ENCODE data around the gene TGM2.
A peak's percentile ranks its signal among the peaks of the same experiment; 100 is the strongest.

The TGM2 gene

DNA sequence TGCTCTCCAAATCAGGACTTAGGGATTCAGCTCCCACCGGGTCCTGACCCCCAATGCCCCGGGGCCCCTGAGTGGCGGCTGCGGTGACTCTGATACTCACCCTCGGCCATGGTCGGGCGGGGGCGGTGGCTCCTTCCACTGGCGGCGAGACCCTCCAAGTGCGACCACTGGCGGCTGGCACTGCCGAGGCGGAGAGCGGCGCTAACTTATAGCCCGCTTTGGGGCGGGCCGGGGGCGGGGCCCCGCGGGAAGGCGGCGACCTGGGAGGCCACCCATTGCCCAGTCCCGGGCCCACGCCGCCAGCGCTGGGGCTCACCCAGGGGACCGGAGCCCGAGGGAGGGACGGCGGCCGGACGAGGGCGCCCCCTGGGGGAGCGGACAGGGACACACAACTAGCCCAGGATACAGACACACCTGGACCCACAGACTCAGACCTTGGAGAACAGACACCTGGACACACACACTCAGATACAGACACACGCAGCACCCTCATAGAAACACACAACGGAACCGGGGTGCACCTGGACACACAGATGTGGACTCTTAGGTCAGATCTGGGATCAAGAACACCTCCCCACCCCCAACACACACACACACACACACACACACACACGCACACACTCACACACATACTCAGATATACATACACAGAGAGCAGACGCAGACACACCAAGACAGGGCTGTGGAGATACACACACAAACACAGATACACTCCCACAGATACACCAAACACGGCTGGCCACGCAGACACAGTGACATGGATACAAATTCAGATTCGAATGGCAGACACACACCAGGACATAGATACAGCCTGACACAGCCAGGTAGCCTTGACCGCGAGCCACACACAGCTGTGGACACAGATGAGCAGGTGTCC lies at the start of gene TGM2:
Gene TGM2, minus strand, starts transcription at position 182 of the 877 bp plus-strand sequence. Its CDS starts 72 bp downstream, at position 110.
- DNase-seq (ENCODE audit: extremely low read depth in 1 of 2, low read depth in 1 of 2): peak; percentile 18 to 20

DNA sequence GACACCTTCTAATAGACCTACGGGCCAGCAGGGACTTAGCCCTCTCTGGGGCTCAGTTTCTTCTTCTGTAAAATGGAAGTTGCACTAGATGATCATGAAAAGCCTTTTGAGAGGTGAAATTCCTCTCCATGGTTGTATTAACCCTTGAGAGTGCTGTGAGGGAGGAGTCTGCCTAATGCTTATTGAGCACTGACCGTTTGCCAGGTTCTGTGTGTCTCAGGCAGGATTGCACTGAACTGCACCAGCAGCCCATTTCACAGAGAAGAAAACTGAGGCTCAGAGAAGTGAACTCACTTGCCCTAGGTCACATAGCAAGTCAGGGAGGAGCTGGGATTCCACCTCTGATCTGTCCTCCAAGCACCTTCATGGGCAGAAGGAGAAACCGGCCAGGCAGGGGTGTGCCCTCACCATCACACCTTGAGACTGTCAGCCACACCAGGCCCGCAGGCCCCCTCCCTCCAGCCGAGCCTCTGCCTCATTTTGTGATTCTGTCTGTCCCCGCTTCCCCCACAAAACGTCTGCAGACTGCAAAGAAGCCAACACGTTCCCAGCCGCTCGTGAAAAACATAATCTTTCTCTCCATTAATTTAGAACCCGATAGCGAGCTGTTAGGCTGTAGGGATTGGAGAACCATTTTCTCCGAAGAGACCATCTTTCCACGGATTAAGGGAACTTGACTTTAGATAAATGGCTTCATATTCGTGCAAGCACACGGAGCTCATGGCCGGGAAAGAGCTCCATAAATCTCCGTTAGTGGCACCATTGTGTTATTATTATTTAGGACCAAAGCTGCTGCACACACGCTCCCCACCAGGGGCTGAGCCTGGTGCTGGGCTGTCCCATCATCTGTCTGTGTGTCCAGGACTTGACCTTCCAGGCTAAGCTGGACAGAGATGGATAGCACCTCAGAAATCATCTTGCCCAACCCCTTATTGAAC lies 49.5 kb upstream of the TGM2 start:
- DNase-seq (ENCODE audit: extremely low read depth in 1 of 2, low read depth in 1 of 2): no peak

DNA sequence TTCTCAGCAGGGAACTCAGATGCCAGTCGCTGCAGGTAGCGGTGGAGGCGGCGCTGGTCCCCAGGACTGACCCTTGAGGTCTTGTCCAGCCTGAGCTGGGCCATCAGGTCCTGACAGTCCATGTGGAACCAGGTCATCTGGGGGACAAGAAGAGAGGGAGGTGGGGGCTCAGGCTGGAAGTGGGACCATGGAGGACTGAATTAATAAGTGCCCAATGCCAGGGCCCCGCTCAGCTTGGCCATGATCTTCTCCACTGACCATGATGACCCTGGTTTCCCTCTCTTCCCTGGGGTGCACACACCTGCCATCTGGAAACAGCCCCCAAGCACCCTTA lies 48.5 kb upstream of the TGM2 start:
- DNase-seq (ENCODE audit: extremely low read depth in 1 of 2, low read depth in 1 of 2): no peak

DNA sequence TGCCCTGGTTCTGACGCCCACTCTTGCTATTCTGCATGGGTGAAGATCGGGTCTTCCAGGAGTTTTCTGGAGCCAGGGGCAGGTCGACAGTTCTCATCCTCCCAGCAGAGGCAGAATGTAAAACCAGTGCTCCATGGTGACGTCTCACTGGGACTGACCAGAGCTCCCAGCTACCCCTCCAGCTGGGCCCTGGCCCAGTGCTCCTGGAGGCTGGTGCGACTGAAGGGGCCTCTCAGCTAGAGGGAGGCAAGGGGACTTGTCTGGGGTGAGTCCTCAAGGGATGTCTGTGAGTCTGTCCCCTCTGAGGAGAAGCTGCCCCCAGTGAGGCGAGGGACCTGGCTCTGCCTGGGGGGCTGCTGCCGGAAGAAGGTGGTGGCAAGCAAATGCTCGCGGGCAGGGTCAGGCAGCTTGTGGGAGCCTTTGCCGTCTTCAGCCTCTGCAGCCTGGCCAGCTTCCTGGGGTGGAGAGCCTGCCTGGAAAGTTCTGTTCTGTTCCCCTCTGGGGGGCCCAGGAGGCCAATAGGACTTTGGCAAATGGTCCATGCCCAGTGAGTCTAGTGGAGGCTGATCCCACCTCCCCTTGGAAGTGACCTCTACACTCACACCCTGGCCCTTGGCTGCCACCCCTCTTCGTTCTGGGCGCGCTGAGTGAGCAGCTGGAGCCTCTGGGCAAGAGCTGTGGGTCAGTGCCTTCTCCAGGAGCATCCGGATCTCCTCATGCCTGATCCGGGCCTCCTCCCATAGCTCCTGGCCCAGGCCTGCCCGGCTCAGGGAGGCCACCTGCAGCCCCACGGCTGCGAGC lies 47.9 kb upstream of the TGM2 start:
- no peak for DNase-seq (ENCODE audit: extremely low read depth in 1 of 2, low read depth in 1 of 2)

DNA sequence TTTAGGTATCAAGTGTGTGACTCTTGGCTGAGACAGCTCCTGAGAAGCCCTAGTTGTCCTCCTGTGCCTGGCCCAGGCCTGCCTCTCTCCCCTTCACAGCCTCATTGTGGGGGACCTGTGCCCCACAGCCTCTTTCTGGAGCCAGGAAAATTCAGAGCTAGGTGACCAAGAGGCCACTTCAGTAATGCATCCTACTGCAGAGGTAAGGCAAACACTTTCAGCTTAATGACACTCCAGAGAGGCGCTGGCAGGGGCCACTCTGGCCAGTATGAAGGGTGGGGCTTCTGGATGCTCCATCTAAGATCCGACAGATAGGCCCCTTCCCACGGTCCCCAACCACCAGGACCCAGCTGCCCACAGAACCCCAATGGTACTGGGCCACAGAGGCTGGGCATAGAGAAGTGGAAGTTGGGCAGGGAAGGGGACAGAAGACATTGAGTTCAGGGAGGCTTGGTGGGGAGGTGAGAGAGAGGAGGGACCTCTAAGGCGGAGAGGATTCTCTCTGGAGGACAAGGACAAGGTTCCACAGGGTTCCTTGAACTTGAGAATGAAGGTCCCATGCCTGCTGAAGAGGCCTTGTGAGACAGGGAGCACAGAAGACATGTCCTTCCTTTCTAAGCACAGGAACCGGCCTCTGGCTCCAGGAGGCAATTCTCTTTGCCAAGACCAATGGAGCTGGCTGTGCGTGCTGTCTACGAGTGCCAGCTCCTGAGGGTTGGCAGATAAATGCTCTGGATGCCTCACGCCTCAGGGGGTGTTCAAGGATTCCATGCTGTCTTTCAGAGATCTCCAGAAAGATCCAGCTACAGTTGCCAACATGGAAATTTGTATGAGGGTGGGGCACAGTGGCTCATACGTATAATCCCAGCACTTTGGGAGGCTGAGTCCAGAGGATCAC lies 46.4 kb upstream of the TGM2 start:
- no peak for DNase-seq (ENCODE audit: extremely low read depth in 1 of 2, low read depth in 1 of 2)

DNA sequence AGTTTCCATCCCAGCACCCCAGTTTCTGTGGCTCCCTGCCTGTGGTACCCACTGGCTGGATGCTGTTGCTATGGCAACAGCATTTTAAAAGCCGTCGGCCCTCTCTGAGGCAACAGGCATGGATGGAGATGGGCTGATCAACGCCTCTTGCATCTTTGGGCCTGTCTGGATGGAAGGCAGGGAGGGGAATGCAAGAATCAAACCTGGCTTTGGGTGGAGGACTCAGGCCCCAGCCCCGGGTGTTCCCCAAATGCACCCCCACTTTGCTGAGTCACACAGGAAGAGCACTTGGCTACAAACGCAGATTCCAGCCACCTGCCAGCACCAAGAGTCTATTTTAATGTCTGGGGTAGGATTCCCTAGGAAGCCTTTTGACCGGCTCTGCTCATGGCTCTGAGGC lies 45.7 kb upstream of the TGM2 start:
- DNase-seq (ENCODE audit: extremely low read depth in 1 of 2, low read depth in 1 of 2): no peak

DNA sequence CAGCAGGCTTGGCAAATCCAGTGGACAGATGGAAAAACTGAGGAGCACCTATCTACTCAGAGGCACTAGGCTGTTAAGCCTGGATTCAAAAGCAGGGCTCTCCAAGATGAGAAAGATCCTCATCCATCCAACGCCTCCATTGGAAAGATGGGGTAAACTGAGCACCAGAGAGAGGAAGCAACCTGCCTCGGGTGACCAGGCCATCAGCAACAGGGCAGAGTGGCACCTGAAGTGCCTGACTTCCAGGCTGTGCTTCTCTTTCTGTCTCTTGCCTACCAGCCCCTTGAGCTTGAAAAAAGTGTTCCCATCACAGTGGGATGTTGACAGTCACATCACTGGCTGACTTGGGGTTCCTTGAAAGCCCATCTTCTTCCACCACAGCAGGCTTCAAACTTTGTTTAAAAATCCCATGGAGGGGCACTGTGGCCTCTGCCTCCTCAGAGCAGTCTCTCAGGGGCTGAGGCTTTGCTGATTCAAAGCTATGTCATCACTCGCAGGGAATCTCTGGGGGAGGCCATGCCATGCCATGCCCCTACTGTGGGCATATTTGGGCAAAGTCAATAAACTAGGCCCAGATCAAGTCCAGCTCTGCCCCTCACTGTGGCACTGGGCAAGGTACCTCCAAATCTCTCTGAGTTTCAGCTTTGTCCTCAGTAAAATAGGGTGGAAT lies 44.8 kb upstream of the TGM2 start:
- no peak for DNase-seq (ENCODE audit: extremely low read depth in 1 of 2, low read depth in 1 of 2)

DNA sequence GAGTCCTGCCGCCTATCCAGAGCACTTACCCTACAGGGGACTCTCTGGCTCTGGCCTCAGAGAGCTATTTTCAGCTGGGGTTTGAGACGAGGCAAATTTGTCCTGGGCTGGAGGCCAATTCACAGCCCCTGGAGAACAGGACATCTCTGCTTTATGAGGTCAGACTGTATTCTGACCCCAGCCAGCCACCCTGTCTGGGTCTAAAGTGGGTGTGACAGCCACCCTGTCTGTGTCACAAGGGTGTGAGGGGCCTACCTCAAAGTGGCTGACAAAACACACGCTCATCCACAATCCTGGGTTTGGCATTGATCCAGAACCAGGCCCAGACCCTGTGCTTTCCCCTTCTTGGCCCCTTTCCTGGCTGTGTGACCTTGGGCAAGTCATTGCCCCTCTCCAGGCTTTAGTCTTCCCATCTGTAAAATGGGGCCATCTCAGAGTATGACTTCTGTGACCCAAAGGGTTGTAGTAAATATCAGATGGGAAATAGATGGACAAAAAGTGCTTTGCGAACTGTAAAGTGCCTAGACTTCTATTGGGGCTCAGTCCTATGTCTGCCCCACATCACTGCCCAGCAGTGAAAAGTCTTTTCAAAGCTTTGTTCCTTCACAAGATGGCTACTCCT lies 44.1 kb upstream of the TGM2 start:
- no peak for DNase-seq (ENCODE audit: extremely low read depth in 1 of 2, low read depth in 1 of 2)

DNA sequence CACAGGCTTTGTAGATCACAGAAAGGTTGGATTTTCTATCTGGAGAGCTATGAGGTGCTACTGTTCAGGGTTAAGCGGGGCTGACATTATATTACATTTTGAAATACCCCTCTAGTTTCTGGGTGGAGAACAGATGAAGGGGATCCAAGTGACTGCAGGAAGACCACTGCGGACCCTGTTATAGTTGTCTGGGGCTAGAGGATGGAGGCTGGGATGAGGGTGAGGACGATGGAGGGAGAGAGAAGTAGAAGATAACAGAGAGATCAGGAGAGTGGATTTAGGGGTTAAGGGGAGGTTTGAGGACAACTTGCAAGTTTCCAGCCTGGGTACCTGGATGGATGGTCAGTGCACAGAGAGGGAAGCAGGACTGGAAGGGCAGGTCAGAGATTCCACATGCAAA lies 43.5 kb upstream of the TGM2 start:
- DNase-seq (ENCODE audit: extremely low read depth in 1 of 2, low read depth in 1 of 2): no peak

DNA sequence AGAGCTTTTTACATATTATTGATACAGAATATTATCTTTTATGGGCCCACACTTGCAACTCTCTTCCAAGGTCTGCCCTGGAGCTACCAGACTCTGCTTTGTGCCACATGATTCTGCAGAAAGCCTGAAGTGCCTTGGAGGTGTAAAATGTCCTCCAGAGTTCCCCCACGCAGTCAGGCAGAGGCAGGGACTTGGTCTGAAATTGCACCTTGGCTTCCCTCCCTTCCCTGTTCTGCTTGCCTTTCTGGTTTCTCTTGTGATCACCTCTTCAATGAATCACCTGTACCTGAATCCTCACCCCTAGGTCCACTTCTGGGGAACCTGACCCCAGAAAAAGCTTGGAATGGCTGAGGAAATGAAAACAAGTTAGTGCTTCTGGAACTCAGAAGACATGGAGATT lies 43.0 kb upstream of the TGM2 start:
- DNase-seq (ENCODE audit: extremely low read depth in 1 of 2, low read depth in 1 of 2): no peak

DNA sequence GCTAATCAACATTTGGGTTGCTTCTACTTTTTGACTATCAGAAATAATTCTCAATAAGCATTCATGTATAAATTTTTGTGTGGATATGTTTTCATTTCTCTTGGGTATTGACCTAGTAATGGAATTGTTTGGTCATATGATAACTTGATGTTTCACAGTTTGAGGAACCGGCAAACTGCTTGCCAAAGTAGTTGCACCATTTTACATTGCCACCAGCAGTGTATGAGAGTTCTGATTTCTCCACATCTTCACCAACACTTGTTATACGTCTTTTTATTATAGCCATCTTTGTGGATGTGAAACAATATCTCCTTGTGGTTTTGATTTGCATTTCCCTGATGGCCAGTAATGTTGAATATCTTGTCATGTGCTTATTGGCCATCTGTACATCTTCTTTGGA lies 42.6 kb upstream of the TGM2 start:
- DNase-seq (ENCODE audit: extremely low read depth in 1 of 2, low read depth in 1 of 2): no peak

DNA sequence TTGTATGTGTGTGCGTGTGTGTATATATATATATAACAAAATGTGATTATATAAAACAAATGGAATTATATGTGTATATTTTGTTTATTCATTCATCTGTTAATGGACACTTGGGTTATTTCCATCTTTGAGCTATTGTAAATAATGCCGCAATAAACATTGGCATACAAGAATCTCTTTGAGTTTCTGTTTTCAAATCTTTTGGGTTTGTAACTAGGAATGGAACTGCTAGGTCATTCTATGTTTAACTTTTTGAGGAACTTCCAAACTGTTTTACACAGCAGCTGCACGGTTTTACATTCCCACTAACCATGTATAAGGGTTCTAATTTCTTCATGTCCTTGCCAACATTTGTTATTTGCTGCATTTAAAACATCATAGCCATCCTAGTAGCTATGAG lies 39.9 kb upstream of the TGM2 start:
- DNase-seq (ENCODE audit: extremely low read depth in 1 of 2, low read depth in 1 of 2): no peak

DNA sequence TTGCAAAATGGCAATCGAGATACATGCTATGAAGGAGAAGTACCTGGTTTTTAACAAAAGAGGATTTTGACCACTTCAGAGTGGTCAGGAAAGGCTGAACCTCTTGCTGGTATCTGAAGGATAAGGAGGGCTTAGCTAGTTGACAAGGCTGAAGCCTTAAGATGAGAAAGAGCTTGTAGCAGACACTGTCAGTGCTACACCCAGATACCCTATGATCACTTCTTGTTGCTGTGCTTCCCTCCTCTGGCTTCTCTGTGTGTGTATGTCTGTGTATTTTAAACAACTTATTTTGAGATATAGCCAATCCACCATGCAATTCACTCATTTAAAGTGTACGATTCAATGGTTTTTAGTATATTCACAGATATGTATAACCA lies 38.9 kb upstream of the TGM2 start:
- DNase-seq (ENCODE audit: extremely low read depth in 1 of 2, low read depth in 1 of 2): no peak

DNA sequence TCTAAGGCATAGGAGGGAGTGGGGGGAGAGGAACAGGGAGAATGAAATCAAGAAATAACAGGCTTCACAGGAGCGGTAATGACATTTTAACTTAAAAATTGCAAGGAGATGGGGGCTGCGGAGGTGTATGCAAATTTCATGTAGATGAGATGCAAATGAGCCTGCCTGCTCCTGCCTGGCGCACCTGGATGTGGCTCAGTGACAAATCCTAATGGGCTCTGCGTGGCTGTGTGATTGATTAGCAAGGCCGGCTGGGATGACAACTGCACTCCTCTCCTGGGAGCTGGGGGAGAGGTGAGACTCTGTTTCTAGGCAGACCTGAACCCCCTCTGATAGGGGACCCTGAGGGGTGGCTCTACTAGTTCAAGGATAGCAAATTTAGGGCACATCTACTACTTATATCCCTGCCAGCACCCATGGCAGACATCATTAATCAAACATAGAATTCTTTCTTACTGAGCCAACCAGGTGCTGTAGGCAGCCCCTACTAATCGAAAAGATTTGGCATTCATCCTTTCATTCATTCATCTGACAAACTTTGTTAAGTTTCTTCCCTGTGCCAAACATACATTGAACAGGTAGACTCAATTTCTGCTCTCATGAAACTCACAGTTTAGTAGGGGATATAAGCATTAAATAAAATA lies 38.4 kb upstream of the TGM2 start:
- DNase-seq (ENCODE audit: extremely low read depth in 1 of 2, low read depth in 1 of 2): no peak

DNA sequence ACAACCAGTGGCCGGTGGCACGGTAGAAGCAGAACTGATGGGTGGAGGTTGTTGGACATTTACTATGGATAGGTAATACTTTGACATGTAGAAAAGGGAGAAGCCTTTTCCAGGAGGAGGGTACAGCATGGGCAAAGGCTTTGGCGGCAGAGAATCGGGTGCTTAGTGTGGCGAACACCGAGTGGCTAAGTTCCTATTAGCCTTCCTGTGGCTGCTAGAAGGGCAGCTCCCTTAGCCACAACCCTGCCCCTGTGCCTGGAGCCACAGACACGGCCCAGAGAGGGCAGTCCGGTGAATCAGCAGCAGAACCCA lies 37.9 kb upstream of the TGM2 start:
- DNase-seq (ENCODE audit: extremely low read depth in 1 of 2, low read depth in 1 of 2): no peak

DNA sequence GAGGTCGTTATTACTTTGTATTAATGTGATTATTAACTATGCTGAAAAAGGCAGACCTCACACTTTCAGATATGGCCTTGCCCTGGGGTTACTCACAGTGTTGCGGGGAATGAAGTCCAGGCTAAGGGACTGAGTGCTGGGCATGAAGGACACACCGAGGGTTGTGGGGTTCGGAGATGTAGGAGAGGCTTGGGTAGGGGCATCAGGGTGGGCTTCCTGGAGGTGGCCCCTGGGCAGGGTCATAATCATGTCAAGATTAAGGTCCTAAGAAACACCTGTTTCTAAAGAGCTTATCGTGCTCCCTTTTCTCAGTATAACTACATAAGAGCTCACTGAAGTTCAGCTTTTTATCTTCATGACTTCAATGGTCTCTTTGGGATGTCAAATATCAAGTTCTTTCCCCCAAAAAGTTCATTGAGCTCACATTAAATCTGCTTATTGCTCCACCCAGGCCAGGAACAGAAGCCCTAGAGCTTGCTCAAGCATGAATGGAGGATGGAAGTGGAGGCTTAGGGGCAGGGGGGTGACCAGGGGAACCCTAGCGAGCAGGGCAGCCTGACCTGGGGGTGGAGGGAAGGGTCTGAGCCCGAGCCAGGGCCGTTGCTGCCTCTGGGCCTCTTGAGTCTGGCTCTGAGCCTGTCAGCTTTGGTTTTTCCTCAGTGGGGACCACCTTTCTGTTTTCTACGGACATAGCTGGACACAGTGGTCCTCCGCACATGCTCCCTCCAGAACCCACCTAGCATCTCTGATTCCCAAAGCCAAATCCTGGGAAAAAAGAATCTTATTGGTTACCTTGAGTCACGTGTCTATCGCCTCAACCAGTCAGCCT lies 37.3 kb upstream of the TGM2 start:
- DNase-seq (ENCODE audit: extremely low read depth in 1 of 2, low read depth in 1 of 2): no peak

DNA sequence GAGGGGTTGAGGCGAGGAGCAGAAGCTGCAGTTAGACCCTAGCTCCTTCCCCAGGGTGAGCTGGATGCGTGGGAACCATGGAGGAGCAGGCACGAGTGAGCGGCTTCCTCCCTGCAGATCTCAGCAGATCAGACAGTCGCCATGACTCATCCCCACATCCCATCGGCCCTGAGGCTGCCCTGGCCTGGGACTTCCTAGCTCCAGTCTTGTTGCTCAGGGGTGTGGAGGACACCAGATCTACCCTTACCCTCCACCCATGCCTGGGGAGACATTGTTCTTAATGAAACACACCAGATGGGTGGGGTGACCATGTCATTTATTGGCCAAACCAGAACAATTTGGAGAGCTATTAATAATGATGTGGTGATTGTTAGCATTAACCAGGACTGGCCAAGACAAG lies 36.3 kb upstream of the TGM2 start:
- no peak for DNase-seq (ENCODE audit: extremely low read depth in 1 of 2, low read depth in 1 of 2)

DNA sequence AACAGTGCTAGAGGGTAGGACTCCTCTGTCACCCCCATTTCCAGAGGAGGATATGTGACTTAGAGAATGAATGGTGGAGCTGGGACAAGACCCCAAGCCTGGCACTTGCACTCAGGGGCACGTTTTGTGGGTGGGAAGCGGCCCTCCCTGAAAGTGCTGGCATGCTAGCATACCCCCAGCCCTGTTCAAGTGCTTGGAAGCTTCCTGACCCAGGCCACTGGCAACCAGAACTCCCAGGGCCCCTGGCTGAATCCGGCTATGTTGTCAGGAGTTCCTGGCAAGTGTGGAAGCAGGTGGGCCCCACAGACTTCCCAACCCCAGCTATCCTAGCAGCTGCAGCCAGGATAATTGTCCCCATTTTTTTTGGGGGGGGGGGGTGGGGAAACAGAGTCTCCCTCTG lies 35.6 kb upstream of the TGM2 start:
- no peak for DNase-seq (ENCODE audit: extremely low read depth in 1 of 2, low read depth in 1 of 2)
